AG10803 (cell line): ENCODE measurements around the gene SERPINE1.

Experiments used
- DNase-seq: peaks from one replicate; pipeline ENCODE4 v3.0.0; 2010; ENCODE audit warnings: low read depth
- H3K4me3 ChIP-seq: 2 replicates; pipeline ENCODE4 v1.5.1; 2011; ENCODE audit warnings: mild to moderate bottlenecking, low read length, control low read depth
- CTCF ChIP-seq: conservative IDR thresholded peaks from 2 replicates; pipeline ENCODE4 v1.5.1; 2011; ENCODE audit warnings: mild to moderate bottlenecking, low read length, control low read depth, inconsistent platforms

Gene SERPINE1

GRCh38 chr7:101165958-101166647, 39.2 kb downstream of the SERPINE1 start:
- peak overlapping the region; percentile 40 for H3K4me3 ChIP-seq
- no peak for TF ChIP-seq CTCF
- no peak for DNase-seq

GRCh38 chr7:101166648-101166908, 39.7 kb downstream of the SERPINE1 start:
- DNase-seq: no peak
- no peak overlapping the region for H3K4me3 ChIP-seq
- no peak for TF ChIP-seq CTCF

GRCh38 chr7:101166909-101167644, 40.2 kb downstream of the SERPINE1 start:
- no peak for TF ChIP-seq CTCF
- DNase-seq: no peak
- H3K4me3 ChIP-seq: no peak overlapping the region

GRCh38 chr7:101167645-101168411, 40.9 kb downstream of the SERPINE1 start:
- H3K4me3 ChIP-seq: no peak overlapping the region

GRCh38 chr7:101168412-101169049, 41.6 kb downstream of the SERPINE1 start:
- H3K4me3 ChIP-seq: no peak overlapping the region
- no peak for DNase-seq
- TF ChIP-seq CTCF: no peak

More at GRCh38 chr7:101167645-101168411, 40.9 kb downstream of the SERPINE1 start:
- no peak for TF ChIP-seq CTCF
- DNase-seq: no peak

- peak overlapping the region; percentile 27 for H3K4me3 ChIP-seq
- no peak for DNase-seq
- TF ChIP-seq CTCF: no peak
These were observed 42.4 kb downstream of the SERPINE1 start for GRCh38 chr7:101169110-101169837.
